Fibroblast of lung (primary cell): ENCODE data around the gene GSE1.

ENCODE experiments used
- EZH2 ChIP-seq: IDR thresholded peaks from 2 replicates; pipeline ENCODE4 v1.5.1; 2012; ENCODE audit warnings: low read length, control low read depth, mild to moderate bottlenecking; ENCODE audit errors: missing control alignments
- TF ChIP-seq, protein P1 (sequence below), 2 donors: IDR thresholded peaks in 1 of 2; conservative IDR thresholded peaks in 1 of 2; 1 replicate in 1 of 2; 2 replicates in 1 of 2; pipeline ENCODE4 v1.5.1; 2011 to 2012; ENCODE audit warnings: low read length in 2 of 2, control low read depth in 1 of 2, inconsistent platforms in 1 of 2, low read depth in 1 of 2, mild to moderate bottlenecking in 1 of 2

DNA sequence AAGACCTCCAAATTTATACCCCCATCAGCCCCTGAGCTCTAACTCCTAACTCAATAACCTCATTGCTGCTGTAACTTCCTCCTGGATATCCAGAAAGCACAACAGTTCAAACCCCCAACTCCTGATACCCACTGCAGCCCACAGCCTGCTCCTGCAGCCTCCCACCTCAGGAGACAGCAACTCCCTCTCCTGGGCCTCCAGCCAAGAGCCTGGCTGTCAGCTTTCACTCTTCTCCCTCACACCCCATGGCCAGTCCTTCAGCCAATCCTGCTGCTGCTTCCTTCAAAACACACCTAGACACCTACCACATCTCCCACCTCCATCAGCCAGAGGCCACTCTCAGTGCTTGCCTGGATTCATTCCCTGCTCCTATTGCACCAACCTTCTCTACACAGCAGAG is 70.2 kb downstream of the GSE1 start:
- TF ChIP-seq, protein P1, sequence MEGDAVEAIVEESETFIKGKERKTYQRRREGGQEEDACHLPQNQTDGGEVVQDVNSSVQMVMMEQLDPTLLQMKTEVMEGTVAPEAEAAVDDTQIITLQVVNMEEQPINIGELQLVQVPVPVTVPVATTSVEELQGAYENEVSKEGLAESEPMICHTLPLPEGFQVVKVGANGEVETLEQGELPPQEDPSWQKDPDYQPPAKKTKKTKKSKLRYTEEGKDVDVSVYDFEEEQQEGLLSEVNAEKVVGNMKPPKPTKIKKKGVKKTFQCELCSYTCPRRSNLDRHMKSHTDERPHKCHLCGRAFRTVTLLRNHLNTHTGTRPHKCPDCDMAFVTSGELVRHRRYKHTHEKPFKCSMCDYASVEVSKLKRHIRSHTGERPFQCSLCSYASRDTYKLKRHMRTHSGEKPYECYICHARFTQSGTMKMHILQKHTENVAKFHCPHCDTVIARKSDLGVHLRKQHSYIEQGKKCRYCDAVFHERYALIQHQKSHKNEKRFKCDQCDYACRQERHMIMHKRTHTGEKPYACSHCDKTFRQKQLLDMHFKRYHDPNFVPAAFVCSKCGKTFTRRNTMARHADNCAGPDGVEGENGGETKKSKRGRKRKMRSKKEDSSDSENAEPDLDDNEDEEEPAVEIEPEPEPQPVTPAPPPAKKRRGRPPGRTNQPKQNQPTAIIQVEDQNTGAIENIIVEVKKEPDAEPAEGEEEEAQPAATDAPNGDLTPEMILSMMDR (conservative IDR thresholded peaks at IDR 0.05 in 1 of 2, IDR thresholded peaks at IDR 0.05 in 1 of 2; ENCODE audit: low read depth in 1 of 2, low read length in 2 of 2): no peak
- no peak for TF ChIP-seq EZH2
